Upper lobe of right lung (tissue), 1 donor: ENCODE results near the gene BSDC1. TPM values are rescaled to one million over a fixed set of nuclear protein-coding genes. Genes with fewer than 3 reads are reported as not detected.

Source experiments
- ATAC-seq: fragments of 200-7000 bp; cut with Tn5 transposase; one replicate; pipeline ENCODE4 v1.9.1; 2020; ENCODE audit warnings: mild to moderate bottlenecking, moderate library complexity
- DNase-seq: peaks from one replicate; pipeline ENCODE4 v3.0.0-alpha.2; 2020
- H3K27ac ChIP-seq: fragments of 200-600 bp; one replicate; pipeline ENCODE4 v1.8.0; 2022
- H3K27me3 ChIP-seq: fragments of 200-600 bp; one replicate; pipeline ENCODE4 v1.8.0; 2022; ENCODE audit warnings: mild to moderate bottlenecking
- H3K36me3 ChIP-seq: fragments of 200-600 bp; one replicate; pipeline ENCODE4 v1.8.0; 2022
- H3K4me1 ChIP-seq: fragments of 200-600 bp; one replicate; pipeline ENCODE4 v1.8.0; 2022
- H3K4me3 ChIP-seq: fragments of 200-600 bp; one replicate; pipeline ENCODE4 v1.8.0; 2022; ENCODE audit warnings: mild to moderate bottlenecking
- H3K9me3 ChIP-seq: fragments of 200-600 bp; one replicate; pipeline ENCODE4 v1.8.0; 2022
- intact Hi-C: fragments of 100-400 bp; cut with DNase I; formaldehyde crosslinking; loops from one replicate; pipeline ENCODE4 v1.11.0; 2022
- total RNA-seq: library from RNA; stranded (reverse); fragmentation: NEBNext Ultra II Directional; extraction: Animal tissue kit (Norgen Biotek cat#: 25700); gene quantifications from one replicate; pipeline ENCODE4 v1.2.1, GENCODE V29; 2021
- TF ChIP-seq, protein P1 (sequence below): fragments of 200-600 bp; IDR thresholded peaks from one replicate; pipeline ENCODE4 v1.8.0; 2022; ENCODE audit warnings: antibody characterized with exemption
- donor health status: DM: no; HTN: yes; CAD: no; lungs with severe emphysema.

The BSDC1 gene
- total RNA-seq, 1 donor from 2014 or later, result 67.6 TPM

DNA sequence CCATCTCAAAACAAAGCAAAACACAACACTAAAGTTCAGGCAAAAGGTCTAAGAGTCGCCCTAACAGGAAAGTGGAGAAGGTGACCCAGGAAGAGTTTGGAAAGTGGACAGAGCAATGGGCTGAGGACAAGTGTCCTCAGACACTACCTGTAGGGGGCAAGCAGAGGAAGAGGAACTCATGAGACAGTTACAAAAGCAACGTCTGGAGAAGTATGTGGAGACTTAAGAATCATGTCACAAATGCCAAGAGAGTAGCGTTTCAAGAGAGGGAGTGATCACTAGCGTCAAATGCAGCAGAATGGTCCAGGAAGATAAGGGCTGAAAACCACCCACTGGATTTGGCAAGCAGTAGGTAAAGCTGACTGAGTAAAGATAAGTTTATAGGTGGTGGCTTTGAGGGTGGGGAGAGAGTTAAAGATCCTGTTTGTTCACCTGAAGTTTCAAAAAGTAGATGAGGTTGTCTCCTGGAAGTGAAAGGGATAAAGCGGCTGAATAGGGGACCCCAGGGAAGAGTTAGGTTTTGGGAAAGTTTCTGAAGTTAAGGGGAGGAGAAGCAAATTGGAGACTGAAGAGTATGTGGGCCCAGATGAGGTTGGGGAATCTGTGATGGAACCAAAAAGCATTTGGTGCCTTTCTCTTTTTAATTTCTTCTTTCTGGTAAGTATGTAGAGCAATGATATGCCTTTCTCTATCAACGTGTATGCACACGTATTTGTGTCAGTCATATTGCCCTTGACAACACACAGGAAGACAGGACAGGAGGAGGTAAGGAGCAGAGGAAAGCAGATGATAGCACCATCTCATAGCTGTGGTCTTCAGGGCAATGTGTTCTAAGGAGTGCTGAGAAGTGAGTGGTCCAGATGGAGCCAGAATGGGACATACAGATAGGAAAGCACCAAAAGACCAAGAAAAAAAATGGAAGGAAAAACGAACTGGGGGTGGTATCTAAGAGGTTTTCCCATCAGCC lies 3.1 kb downstream of the BSDC1 start:
- intact Hi-C loops, result no loop called here

DNA sequence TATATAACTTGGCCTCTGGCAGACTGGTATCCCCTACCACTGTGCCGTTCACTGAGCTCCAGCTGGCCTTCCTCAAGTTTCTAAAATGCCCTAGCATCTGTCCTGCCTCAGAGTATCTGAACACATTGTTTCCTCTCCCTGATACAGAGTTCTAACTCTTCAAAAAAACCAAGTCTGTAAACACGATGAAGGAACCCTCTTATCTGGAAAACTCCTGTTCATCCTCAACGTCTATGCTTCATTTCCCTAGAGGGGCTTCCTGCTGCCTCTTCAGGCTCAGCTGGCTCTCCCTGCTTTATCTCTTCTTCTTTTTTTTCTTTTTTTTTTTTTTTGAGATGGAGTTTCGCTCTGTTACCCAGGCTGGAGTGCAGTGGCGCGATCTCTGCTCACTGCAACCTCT lies 5.6 kb downstream of the BSDC1 start:
- Histone ChIP-seq H3K27me3 (no peaks in the 10 kb centered on the region), H3K36me3 (peaks cover 71% of the 10 kb centered on the region), H3K9me3 (no peaks in the 10 kb centered on the region), H3K4me3 (no peak overlapping the region), H3K27ac (no peak overlapping the region), H3K4me1 (peaks cover 18% of the 10 kb centered on the region)
- ATAC-seq (no peak), DNase-seq (no peak)
- intact Hi-C loops, result no loop called here
- TF ChIP-seq, protein P1, sequence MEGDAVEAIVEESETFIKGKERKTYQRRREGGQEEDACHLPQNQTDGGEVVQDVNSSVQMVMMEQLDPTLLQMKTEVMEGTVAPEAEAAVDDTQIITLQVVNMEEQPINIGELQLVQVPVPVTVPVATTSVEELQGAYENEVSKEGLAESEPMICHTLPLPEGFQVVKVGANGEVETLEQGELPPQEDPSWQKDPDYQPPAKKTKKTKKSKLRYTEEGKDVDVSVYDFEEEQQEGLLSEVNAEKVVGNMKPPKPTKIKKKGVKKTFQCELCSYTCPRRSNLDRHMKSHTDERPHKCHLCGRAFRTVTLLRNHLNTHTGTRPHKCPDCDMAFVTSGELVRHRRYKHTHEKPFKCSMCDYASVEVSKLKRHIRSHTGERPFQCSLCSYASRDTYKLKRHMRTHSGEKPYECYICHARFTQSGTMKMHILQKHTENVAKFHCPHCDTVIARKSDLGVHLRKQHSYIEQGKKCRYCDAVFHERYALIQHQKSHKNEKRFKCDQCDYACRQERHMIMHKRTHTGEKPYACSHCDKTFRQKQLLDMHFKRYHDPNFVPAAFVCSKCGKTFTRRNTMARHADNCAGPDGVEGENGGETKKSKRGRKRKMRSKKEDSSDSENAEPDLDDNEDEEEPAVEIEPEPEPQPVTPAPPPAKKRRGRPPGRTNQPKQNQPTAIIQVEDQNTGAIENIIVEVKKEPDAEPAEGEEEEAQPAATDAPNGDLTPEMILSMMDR, result no peak

More for the DNA sequence above, 3.1 kb downstream of the BSDC1 start:
- peaks cover 20% of the 10 kb centered on the region for H3K4me1 ChIP-seq
- ATAC-seq (no peak), DNase-seq (no peak)
- TF ChIP-seq, protein P1, result no peak
- peaks cover 46% of the 10 kb centered on the region for H3K36me3 ChIP-seq
- H3K27me3 ChIP-seq, result no peaks in the 10 kb centered on the region
- no peak overlapping the region for H3K4me3 ChIP-seq
- no peaks in the 10 kb centered on the region for H3K9me3 ChIP-seq
- no peak overlapping the region for H3K27ac ChIP-seq

DNA sequence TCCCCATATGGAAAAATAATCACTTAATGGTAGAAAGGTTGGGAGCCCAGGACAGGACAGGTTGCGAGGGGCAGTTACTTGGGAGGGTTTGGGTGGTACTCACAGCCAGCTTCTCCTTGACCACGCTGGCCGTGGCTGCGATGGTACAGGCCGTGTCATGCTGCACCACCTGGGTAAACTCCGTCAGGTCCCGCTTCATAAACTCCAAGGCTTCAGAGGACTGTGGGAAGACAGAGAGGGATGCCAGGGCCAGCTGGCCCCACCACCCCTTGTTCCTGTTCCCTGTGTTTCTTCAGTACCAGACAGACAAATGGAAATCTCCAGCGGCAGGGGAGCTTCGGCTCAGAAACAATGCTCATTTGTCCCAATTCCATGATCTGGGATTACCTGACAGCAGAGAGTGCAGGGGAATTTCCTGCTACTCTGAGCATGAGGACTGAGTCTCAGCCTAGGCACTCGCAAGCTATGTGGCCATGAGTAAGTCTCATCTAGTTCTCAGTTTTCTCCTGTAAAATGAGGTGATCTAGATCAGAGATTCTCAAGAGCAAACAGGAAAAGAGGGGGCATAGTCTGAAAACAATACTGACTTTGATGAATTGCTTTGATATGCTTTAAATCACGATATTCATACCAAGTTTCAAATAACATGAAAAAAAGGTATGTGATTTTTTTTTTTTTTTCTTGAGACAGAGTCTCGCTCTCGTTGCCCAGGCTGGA lies 7.4 kb downstream of the BSDC1 start:
- TF ChIP-seq, protein P1, result no peak
- DNase-seq (no peak), ATAC-seq (no peak)
- H3K9me3 ChIP-seq, result no peaks in the 10 kb centered on the region
- intact Hi-C loops, result no loop called here
- no peak overlapping the region for H3K27ac ChIP-seq
- H3K4me1 ChIP-seq, result peaks cover under 1% of the 10 kb centered on the region
- no peak overlapping the region for H3K4me3 ChIP-seq
- H3K36me3 ChIP-seq, result peaks cover 89% of the 10 kb centered on the region
- no peaks in the 10 kb centered on the region for H3K27me3 ChIP-seq

DNA sequence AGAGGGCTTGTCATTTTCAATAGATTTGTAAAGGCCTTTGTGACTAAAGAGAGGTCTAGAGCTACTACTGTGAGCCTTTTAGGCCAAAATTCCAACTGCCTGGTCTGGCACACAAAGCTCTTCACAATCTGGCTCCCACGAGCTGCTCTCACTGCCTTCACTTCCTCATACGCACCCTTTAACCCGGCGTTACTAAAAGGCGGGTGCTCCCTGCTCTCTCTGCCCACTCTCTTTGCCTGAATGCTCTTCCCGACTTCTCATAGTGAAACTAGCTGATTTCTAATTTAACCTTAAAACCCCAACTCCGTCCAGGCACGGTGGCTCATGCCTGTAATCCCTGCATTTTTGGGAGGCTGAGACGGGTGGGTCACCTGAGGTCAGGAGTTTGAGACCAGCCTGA lies 14.2 kb downstream of the BSDC1 start:
- TF ChIP-seq, protein P1, result no peak
- H3K36me3 ChIP-seq, result peaks cover 100% of the 10 kb centered on the region
- H3K4me1 ChIP-seq, result no peaks in the 10 kb centered on the region
- ATAC-seq (peak; percentile 55), DNase-seq (no peak)
- H3K4me3 ChIP-seq, result no peak overlapping the region
- intact Hi-C loops, result no loop called here
- H3K9me3 ChIP-seq, result no peaks in the 10 kb centered on the region
- H3K27ac ChIP-seq, result no peak overlapping the region
- H3K27me3 ChIP-seq, result no peaks in the 10 kb centered on the region

DNA sequence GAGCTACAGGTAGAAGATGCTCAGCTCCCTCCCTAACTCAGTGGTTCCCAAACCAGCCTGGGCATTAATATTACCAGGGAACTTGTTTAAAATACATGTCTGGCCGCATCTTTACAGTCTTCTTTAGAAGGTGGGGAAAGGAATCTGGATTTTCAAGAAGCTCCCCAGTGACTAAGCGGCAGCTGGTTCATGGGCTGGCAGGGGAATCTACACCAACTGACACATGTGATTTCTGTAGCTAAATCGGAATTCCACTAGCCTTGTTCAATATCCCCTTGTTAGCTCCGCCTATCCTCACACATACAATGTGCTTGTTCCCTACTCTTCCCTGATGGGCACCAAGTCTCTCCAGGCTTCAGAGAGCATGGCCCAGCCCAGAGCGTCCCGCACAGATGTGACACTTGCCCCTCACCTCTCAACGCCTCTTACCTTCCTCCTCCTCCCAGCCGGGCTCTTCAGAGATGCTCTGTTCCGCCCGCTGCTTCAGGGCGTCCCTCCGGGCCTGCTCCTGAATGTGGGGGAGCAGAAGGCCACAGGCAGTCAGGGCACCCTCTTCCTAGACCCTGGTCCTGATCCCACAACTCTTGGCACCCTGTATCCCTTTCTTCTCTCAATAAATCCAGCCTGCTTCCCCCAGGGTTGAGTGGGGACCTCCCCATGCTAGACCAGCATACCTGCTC lies 16.6 kb downstream of the BSDC1 start:
- DNase-seq (no peak), ATAC-seq (no peak)
- TF ChIP-seq, protein P1, result no peak
- Histone ChIP-seq H3K27me3 (no peaks in the 10 kb centered on the region), H3K4me1 (no peaks in the 10 kb centered on the region), H3K36me3 (peaks cover 100% of the 10 kb centered on the region), H3K4me3 (no peak overlapping the region), H3K27ac (no peak overlapping the region), H3K9me3 (no peaks in the 10 kb centered on the region)
- intact Hi-C loops, result no loop called here
